Activated CD4-positive, alpha-beta T cell treated with anti-CD3 and anti-CD28 coated beads, Interleukin-2, Interleukin-4, amounts not matched to agents 100 ng/mL and 50 ng/mL, durations not matched to agents 16 hours and 8 hours (primary cell): ENCODE results near the gene COL16A1.

Experiments used
- DNase-seq: peaks from one replicate; pipeline ENCODE4 v3.0.0-alpha.2; 2020; ENCODE audit warnings: low spot score

COL16A1 gene

DNA sequence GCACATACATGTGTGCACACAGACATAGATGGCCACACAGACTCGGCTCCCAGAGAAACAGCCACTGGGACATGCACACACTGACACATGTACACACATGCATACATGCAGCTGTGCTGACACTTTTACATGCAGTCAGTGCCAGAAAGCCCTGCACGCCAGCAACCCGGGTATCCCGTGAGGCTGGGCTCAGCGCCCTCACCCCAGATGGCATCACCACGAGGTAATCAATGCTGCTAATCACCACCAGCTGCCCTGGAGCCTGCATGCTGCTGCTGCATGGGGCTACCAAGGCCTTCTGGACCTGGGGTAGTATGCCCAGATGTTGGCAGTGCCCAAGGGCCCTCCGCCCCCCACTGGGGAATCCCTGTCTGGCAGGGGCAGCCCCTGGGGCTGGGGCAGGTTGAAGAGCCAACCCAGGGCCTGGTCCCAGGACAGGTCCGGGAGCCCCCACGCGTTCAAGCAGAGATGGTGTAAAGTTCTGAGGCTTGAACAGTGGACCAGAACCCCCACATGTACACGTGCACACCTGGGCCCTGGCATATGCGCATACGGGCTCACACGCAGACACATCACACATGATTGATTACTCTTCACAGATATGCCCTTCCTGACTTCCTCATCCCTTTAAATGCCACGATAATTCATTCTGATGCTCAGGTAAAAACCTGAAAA, 2.7 kb upstream of the COL16A1 start:
- no peak for DNase-seq

DNA sequence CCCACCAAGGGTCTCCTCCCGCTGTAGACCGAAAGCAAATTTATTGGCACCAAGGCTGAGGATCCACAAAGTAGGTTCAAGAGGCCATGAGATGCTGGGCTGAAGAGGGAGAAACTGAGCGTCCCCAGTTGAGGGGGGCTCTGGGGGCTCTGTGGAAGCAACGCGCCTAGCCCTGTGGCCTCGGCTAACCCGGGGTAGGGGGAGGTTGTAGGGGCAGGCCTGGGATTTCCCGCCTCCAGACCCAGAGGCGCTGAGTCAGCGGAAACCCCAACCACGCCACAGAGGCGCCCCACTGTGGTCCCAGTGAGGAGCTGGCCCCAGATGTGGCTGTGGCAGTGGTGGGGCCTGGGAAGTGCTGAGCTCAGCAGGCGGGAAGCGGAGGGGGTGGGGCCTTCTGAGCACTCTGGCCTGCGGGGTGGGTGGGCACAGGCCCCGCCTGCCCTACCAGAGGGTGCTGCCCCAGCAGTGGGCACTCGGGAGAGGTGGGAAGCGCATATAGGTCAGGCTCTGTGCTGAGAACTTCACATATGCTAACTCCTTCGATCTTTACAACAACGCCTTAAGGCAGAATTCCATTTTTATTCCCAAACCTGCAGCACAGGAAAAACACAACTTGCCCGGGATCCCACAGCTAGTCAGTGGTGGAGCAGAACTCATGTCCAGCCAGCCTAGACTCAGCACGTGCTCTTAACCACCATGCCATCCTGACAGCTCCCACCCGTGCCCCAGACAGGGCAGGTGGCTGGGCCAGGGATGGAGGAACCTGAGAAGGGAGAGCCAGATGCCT, 1.5 kb upstream of the COL16A1 start:
- DNase-seq = peak; percentile 79

GRCh38 chr1:31704271-31705079, 658 bp upstream of the COL16A1 start:
- no peak for DNase-seq

DNA sequence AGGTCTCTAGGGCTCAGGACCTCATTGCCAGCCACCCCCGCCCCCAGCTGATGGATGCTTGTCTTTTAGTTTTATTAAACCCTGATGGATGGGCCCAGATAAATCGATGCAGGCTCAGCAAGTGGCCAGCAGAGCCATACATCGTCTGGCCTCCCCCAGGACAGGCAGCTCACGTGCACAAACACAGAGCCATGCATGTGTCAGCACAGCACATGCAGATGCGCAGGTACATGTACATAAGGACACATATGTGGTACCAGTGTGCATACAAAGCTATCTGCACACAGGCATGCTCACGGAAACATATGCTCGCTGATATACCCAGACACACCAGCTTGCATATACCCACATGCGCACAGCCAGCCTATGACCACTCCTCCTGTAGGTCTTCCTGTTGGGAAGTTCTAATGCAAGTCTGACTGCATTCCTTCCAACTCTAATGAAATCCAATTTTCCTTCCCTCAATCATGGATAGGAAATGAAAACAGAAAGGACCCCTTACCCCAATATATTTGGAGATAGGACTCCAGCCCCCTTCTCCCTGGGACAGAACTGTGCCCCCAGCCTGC, 897 bp downstream of the COL16A1 start:
- no peak for DNase-seq

DNA sequence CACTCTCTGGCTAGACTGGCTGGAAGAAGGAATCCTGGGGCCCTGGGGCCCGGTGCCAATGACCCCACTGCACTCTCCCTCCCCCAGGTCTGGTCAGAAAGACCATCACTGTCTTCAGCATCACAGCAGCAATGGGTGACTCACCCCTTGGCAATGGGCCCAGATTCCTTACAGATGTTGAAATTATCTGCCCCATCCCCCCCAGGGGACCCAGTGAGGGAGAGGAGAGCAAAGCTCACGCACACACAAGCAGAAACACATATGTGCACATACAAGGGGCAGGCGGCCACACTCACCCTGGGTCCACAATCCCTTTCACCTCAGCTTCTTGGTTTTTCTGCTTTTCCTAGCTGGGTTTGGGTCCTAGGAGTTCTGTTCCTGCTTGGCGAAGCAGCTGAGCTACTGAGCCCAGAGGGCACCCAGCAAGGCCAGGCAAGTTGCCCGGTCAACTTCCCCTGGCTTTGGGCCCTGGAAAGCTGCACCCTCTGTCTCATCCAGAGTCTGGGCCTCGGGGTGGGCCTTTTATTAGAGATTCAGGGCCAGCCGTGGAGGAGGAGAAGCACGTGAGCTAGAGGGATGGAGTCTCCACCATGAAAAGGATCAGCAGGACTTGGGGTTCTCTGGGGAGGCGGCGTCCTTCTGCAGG, 2.6 kb downstream of the COL16A1 start:
- DNase-seq = no peak

DNA sequence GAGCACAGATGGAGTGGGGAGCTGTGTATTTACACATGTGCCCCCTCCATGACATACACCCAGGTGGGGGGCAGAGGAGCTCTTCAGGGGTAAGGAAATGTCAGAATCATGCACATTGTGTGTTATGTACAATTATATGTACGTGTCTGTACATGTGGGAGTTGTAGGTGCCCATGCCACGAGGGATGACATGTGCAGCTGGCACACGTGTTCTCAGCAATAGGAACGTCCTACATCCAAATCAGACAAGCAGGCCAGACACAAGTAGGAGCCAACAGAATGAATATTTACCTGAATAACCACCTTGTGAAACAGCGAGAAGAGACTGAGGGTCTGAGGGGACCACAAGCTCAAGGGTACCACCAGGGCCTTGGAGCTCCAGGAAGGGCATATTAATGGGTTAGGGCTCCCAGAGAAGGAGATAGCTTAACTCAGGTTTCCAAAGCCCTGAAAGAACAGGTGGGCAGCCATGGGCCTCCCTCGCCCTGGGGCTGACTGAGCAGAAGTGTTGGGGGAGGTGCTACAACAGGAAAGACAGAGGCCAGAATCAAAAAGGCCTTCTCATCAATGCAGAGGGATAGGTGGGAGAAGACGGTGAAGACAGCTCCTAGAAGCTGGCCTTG, 3.2 kb downstream of the COL16A1 start:
- no peak for DNase-seq

- DNase-seq = no peak
Measured at GRCh38 chr1:31699341-31699891, 4.4 kb downstream of the COL16A1 start.

GRCh38 chr1:31697369-31697984, 6.3 kb downstream of the COL16A1 start:
- DNase-seq = no peak

DNA sequence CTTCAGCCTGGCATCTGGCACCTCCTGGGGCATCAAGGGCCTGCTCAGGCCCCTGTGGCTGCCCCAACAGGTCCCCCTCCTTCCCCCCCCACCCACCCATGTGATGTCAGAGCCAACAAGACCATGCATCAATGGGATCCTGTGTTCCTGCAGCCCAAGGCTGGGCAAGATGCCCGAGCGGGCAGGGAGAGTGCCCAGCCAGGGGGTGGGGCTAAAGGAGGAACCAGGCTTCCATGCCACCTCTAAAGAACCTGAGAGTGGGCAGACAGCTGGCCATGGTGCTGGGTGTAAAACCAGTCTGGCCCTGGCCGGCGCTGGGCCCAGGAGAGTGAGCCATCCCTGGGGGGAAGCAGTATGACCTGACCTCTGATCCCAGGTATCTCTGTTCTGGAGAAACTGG, 7.6 kb downstream of the COL16A1 start:
- DNase-seq = no peak

- no peak for DNase-seq
Measured at GRCh38 chr1:31695327-31695726, 8.5 kb downstream of the COL16A1 start.

GRCh38 chr1:31694964-31695313, 8.9 kb downstream of the COL16A1 start:
- no peak for DNase-seq

GRCh38 chr1:31694069-31694963, 9.5 kb downstream of the COL16A1 start:
- DNase-seq = no peak

DNA sequence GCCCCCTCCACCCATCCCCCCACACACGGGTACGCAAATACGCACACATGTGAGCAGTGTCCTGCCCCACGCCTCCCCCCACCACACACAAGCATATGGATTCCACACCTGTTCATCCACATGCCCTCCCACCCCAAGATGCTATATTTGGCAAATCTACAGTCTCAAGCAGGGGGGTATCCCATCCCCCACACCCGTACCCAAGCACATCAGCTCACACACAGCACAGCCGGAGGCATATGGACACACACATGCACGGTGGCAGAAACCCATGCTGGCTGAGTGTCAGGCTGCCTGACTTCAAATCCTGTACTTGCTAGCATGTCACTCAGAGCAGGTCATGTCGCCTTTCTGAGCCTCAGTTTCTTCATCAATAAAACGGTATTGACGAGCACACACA, 10.6 kb downstream of the COL16A1 start:
- DNase-seq = no peak

- DNase-seq = no peak
Measured at GRCh38 chr1:31691951-31692350, 11.9 kb downstream of the COL16A1 start.

DNA sequence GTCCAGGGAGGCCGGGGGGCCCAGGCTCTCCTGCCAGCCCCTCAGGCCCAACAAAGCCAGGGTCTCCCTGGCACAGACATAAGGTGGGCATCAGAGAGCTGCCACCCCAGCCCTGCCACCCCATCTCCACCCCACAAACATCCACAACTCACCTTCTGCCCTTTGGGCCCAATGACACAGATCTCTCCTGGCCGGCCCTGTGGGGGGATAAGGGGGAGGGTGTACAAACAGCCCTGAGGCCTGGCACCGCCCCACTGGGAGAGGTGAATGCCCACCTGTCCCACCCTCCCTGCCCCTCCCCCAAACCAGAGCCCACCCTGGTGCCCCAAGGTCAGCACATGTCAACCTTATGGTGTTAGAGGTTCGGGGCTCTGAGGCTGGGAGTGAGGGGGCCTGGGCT, 12.4 kb downstream of the COL16A1 start:
- DNase-seq = no peak

- DNase-seq = no peak
Measured at GRCh38 chr1:31690921-31691320, 12.9 kb downstream of the COL16A1 start.

DNA sequence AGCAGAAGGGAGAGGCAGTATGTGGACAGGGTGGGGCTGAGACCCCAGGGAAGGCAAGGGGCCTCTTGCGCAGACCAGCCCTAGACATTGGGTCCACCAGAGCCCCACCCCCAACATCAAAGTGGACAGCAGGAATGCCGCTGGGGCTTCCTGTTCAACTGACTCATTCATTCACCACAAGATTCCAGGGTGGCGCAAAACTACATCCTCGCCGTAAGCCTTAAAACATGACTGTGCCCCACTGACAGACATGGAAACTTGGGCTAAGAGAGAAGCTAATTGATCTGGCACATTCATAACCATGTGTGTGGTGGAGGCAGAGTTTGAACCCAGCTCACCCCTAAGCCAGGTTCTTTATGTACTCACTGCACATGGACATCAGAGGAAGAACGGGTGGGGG, 14.0 kb downstream of the COL16A1 start:
- DNase-seq = no peak

- DNase-seq = no peak
Measured at GRCh38 chr1:31689379-31689778, 14.4 kb downstream of the COL16A1 start.

- no peak for DNase-seq
Measured at GRCh38 chr1:31688233-31688918, 15.4 kb downstream of the COL16A1 start.
